Measurements from ENCODE around the gene CHST11. TPM values are rescaled to one million over a fixed set of nuclear protein-coding genes. Genes with fewer than 3 reads are reported as not detected.

The CHST11 gene
- total and polyA plus RNA-seq, 2 of the 4 experiments (the other 2 are of a cell fraction) = 1.4 to 2.7 TPM

- no peak overlapping the region for H3K14ac ChIP-seq (replicated peaks; ENCODE audit: low read depth, low read length)
Observed at GRCh38 chr12:104453133-104453532, 3.6 kb upstream of the CHST11 start.

More at GRCh38 chr12:104453133-104453532, 3.6 kb upstream of the CHST11 start:
- Histone ChIP-seq H2AK9ac (replicated peaks; ENCODE audit: low read depth, low read length, poor library complexity) (no peak overlapping the region), H3K36me3 (ENCODE audit: control insufficient read depth, insufficient read depth, low read length) (no peaks in the 10 kb centered on the region), H4K91ac (ENCODE audit: insufficient read depth, low read depth, low read length) (no peak overlapping the region), H3K27me3 (ENCODE audit: control insufficient read depth, insufficient read depth, low read length) (peaks cover 20% of the 10 kb centered on the region), H4K5ac (ENCODE audit: low read depth, low read length) (no peak overlapping the region), H4K8ac (ENCODE audit: low read depth in 2 of 2, low read length in 2 of 2) (no peak overlapping the region), H2BK5ac (ENCODE audit: low read depth, low read length, poor library complexity, severe bottlenecking) (no peak overlapping the region), H3K79me1 (ENCODE audit: low read depth in 1 of 2, low read length in 2 of 2) (no peaks in the 10 kb centered on the region; a peak in 1 of 4 replicates), H3K4me1 (ENCODE audit: control insufficient read depth, insufficient read depth, low read length) (peaks cover 2% of the 10 kb centered on the region; the same call in 1 of the 2 replicates), H3K18ac (ENCODE audit: low read depth, low read length) (no peak overlapping the region), H2AK5ac (ENCODE audit: low read depth, low read length) (no peak overlapping the region), H3K27ac (ENCODE audit: insufficient read depth, low read length) (no peak overlapping the region), H3K56ac (ENCODE audit: extremely low read depth, insufficient read depth, low read length) (no peak overlapping the region), H2BK120ac (ENCODE audit: low read depth, low read length) (no peak overlapping the region), H2AFZ (replicated peaks; ENCODE audit: low read length, poor library complexity) (no peak overlapping the region), H3K9ac (ENCODE audit: low read depth, low read length) (no peak overlapping the region), H3K23ac (ENCODE audit: low read depth, low read length) (no peak overlapping the region), H3K9me3 (ENCODE audit: control insufficient read depth, insufficient read depth, low read length) (no peaks in the 10 kb centered on the region), H2BK20ac (ENCODE audit: low read depth, low read length) (no peak overlapping the region), H3K4ac (ENCODE audit: low read depth, low read length) (no peak overlapping the region), H2BK15ac (ENCODE audit: low read depth, low read length) (no peak overlapping the region), H3K4me2 (ENCODE audit: low read depth, low read length) (no peak overlapping the region), H3K4me3 (ENCODE audit: insufficient read depth, low read depth, low read length) (no peak overlapping the region), H3K9me1 (ENCODE audit: insufficient read depth, low read length) (peaks cover 7% of the 10 kb centered on the region), H4K20me1 (ENCODE audit: insufficient read depth, low read length) (no peaks in the 10 kb centered on the region)
- TF ChIP-seq NFE2L2 (IDR thresholded peaks at IDR 0.05; ENCODE audit: low read depth, low read length) = no peak
- TF ChIP-seq, protein P1, sequence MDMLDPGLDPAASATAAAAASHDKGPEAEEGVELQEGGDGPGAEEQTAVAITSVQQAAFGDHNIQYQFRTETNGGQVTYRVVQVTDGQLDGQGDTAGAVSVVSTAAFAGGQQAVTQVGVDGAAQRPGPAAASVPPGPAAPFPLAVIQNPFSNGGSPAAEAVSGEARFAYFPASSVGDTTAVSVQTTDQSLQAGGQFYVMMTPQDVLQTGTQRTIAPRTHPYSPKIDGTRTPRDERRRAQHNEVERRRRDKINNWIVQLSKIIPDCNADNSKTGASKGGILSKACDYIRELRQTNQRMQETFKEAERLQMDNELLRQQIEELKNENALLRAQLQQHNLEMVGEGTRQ (IDR thresholded peaks at IDR 0.05; ENCODE audit: low read depth, low read length) = no peak
- ChIA-PET CTCF (no interaction called here), POLR2A (ENCODE audit: unreplicated experiment) (no interaction called here)
- 29 to 100% methylated on average over 1 to 2 of the region's 2 CpGs for WGBS, 2 experiments (ENCODE audit: extremely low coverage in 2 of 2, insufficient read length in 1 of 2)
- ATAC-seq (ENCODE audit: low read depth) (no peak), DNase-seq (no peak)
- dilution Hi-C loops (cut with HindIII; ENCODE audit: low sequenced_read_pairs, unreplicated experiment) (no loop called here), in situ Hi-C loops (cut with MboI; ENCODE audit: low sequenced_read_pairs) (no loop called here), intact Hi-C loops (cut with micrococcal nuclease) (no loop called here)
- BruUV-seq (replicated peaks) = no TSS peak
